SK-N-MC (cell line): Measurements from ENCODE around the gene HOXA6.

Source experiments
- EZH2 ChIP-seq: fragments of 200-600 bp; sonication (generic); IDR thresholded peaks from one replicate; pipeline ENCODE4 v1.6.1; 2017; ENCODE audit warnings: antibody characterized with exemption
- FOXP2 ChIP-seq: optimal IDR thresholded peaks from 2 replicates; pipeline ENCODE3; 2011; ENCODE audit warnings: mild to moderate bottlenecking, moderate library complexity; ENCODE audit not compliant: insufficient read depth; ENCODE audit errors: extremely low read length, control extremely low read depth
- POLR2AphosphoS5 ChIP-seq: IDR thresholded peaks from 2 replicates; pipeline ENCODE4 v1.6.1; 2012; ENCODE audit warnings: mild to moderate bottlenecking, low read depth, low read length, borderline replicate concordance

GRCh38 chr7:27194686-27195379, 47.3 kb upstream of the HOXA6 start:
- TF ChIP-seq POLR2AphosphoS5 (no peak), EZH2 (no peak), FOXP2 (no peak)
